WTC11 (cell line): ENCODE results near the gene PCIF1. TPM values are rescaled to one million over a fixed set of nuclear protein-coding genes. Genes with fewer than 3 reads are reported as not detected.

Experiments used
- ATAC-seq: fragments of 200-7000 bp; cut with Tn5 transposase; 2 replicates; pipeline ENCODE4 v1.10.0; 2021; ENCODE audit warnings: mild to moderate bottlenecking, moderate library complexity
- CTCF ChIA-PET: fragments of 300-600 bp; sonication (Branson Sonifier 250); formaldehyde crosslinking; loops from one replicate; lab custom pipeline; 2021; ENCODE audit warnings: antibody characterized with exemption; lab: Charles Lee
- POLR2A ChIA-PET: fragments of 350-600 bp; sonication (Branson Sonifier 250); formaldehyde crosslinking; loops from one replicate; lab custom pipeline; 2021; ENCODE audit warnings: antibody characterized with exemption; lab: Charles Lee
- DNase-seq: peaks from one replicate; pipeline ENCODE4 v3.0.0; 2021; ENCODE audit warnings: low spot score
- H3K27ac Mint-ChIP-seq: 2 replicates; pipeline ENCODE4 v1.8.0; 2021; ENCODE audit warnings: mixed read lengths
- H3K27me3 Mint-ChIP-seq: 2 replicates; pipeline ENCODE4 v1.8.0; 2021; ENCODE audit warnings: low read depth, mild to moderate bottlenecking, moderate library complexity, mixed read lengths
- H3K36me3 Mint-ChIP-seq: 2 replicates; pipeline ENCODE4 v1.8.0; 2021; ENCODE audit warnings: mixed read lengths
- H3K4me1 Mint-ChIP-seq: 2 replicates; pipeline ENCODE4 v1.8.0; 2022; ENCODE audit warnings: mixed read lengths
- H3K4me3 Mint-ChIP-seq: 2 replicates; pipeline ENCODE4 v1.8.0; 2021; ENCODE audit warnings: mild to moderate bottlenecking, moderate library complexity, mixed read lengths
- H3K9me3 Mint-ChIP-seq: 2 replicates; pipeline ENCODE4 v1.8.0; 2021; ENCODE audit warnings: mixed read lengths
- GTF2I ChIP-seq: fragments of 250-450 bp; sonication (Bioruptor Pico); conservative IDR thresholded peaks from 2 replicates; pipeline ENCODE4 v1.4.0; 2021; ENCODE audit warnings: mild to moderate bottlenecking
- SP1 ChIP-seq: sonication (generic); formaldehyde crosslinking; conservative IDR thresholded peaks from 2 replicates; pipeline ENCODE4 v1.8.1; 2022; ENCODE audit warnings: missing genetic modification reagents
- ZNF232 ChIP-seq: sonication (generic); formaldehyde crosslinking; IDR thresholded peaks from 2 replicates; pipeline ENCODE4 v1.8.0; 2022; ENCODE audit warnings: mild to moderate bottlenecking, missing genetic modification reagents
- ZNF396 ChIP-seq: fragments of 250-450 bp; sonication (Bioruptor Pico); IDR thresholded peaks from 2 replicates; pipeline ENCODE4 v1.8.0; 2021; ENCODE audit warnings: mild to moderate bottlenecking, moderate library complexity, borderline replicate concordance
- total RNA-seq: library from RNA; stranded (reverse); gene quantifications from 3 replicates; pipeline ENCODE4 v1.2.3, GENCODE V29; 2021
- TF ChIP-seq, protein P1 (sequence below): fragments of 250-450 bp; sonication (Bioruptor Pico); IDR thresholded peaks from 2 replicates; pipeline ENCODE4 v1.9.0; 2021; ENCODE audit warnings: mild to moderate bottlenecking, borderline replicate concordance
- TF ChIP-seq, protein P2 (sequence below): fragments of 250-450 bp; sonication (Bioruptor Pico); conservative IDR thresholded peaks from 2 replicates; pipeline ENCODE4 v1.9.0; 2021; ENCODE audit warnings: mild to moderate bottlenecking
- TF ChIP-seq, protein P3 (sequence below): sonication (generic); formaldehyde crosslinking; IDR thresholded peaks from 2 replicates; pipeline ENCODE4 v1.8.1; 2022; ENCODE audit warnings: mild to moderate bottlenecking, missing genetic modification reagents, moderate library complexity, borderline replicate concordance
- TF ChIP-seq, protein P4 (sequence below): sonication (generic); formaldehyde crosslinking; conservative IDR thresholded peaks from 2 replicates; pipeline ENCODE4 v1.8.1; 2023; ENCODE audit warnings: mild to moderate bottlenecking, low read depth, missing genetic modification reagents, moderate library complexity
- TF ChIP-seq, protein P5 (sequence below): sonication (generic); formaldehyde crosslinking; IDR thresholded peaks from 2 replicates; pipeline ENCODE4 v1.8.0; 2022; ENCODE audit warnings: mild to moderate bottlenecking, missing genetic modification reagents

The PCIF1 gene
- total RNA-seq, 1 experiment from 2014 or later = 42.2 TPM

DNA sequence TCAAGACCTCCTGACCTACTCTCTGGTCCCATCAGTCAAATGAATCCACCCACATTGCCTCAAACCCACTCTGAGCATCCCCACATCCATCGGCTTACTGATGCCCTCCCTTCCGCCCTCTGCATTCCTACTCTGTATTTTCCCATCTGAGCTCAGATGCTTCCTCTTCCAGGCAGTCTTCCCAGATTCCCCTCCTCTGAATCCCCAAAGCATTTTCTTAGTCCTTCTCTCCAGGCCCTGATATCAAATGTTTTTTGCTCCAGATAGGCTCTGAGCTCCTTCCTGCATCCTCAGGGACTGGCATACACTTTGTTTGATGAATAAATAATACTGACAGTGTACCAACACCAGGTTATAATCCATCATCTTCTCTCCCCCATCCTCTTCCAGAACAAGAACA lies 26.4 kb upstream of the PCIF1 start:
- no peaks in the 10 kb centered on the region for H3K27me3 Mint-ChIP-seq
- TF ChIP-seq, protein P1, sequence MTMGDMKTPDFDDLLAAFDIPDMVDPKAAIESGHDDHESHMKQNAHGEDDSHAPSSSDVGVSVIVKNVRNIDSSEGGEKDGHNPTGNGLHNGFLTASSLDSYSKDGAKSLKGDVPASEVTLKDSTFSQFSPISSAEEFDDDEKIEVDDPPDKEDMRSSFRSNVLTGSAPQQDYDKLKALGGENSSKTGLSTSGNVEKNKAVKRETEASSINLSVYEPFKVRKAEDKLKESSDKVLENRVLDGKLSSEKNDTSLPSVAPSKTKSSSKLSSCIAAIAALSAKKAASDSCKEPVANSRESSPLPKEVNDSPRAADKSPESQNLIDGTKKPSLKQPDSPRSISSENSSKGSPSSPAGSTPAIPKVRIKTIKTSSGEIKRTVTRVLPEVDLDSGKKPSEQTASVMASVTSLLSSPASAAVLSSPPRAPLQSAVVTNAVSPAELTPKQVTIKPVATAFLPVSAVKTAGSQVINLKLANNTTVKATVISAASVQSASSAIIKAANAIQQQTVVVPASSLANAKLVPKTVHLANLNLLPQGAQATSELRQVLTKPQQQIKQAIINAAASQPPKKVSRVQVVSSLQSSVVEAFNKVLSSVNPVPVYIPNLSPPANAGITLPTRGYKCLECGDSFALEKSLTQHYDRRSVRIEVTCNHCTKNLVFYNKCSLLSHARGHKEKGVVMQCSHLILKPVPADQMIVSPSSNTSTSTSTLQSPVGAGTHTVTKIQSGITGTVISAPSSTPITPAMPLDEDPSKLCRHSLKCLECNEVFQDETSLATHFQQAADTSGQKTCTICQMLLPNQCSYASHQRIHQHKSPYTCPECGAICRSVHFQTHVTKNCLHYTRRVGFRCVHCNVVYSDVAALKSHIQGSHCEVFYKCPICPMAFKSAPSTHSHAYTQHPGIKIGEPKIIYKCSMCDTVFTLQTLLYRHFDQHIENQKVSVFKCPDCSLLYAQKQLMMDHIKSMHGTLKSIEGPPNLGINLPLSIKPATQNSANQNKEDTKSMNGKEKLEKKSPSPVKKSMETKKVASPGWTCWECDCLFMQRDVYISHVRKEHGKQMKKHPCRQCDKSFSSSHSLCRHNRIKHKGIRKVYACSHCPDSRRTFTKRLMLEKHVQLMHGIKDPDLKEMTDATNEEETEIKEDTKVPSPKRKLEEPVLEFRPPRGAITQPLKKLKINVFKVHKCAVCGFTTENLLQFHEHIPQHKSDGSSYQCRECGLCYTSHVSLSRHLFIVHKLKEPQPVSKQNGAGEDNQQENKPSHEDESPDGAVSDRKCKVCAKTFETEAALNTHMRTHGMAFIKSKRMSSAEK (CRISPR knock-in tag) = no peak
- CTCF ChIA-PET = no interaction called here

DNA sequence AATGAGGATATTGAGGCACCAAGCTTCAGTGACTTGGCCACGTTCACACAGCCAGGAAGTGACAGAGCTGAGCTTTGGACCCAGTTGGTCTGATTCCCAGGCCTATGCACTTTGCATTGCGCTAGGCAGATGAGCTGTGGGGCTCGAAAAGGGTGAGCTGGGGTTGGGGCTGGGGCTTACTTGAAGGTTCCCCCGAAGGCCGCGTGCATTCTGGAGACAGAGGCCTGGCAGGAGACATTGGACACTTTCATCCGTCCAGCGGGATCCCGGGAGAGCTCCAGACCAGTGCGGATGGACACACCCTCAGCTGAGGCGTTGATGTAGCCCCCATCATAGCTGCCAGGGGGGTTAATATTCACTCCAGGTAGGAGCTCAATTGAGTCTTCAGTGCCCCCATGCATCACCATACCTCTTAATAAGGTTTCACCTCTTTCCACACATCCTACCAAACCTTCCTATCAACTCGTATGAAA lies 25.1 kb upstream of the PCIF1 start:
- H3K4me1 Mint-ChIP-seq = peaks cover 14% of the 10 kb centered on the region
- peaks cover 43% of the 10 kb centered on the region for H3K36me3 Mint-ChIP-seq
- H3K27ac Mint-ChIP-seq = no peak overlapping the region
- no peak for DNase-seq
- no peak for ATAC-seq
- ChIA-PET POLR2A (interaction anchor here (0.8 to 3.1 kb wide), 4 partner anchors 24 to 590 kb away, joined by 3 to 43 read pairs (median 4); partner anchors contain the start of genes PCIF1 and ZSWIM1), CTCF (interaction anchor here (0.7 to 1.7 kb wide), 2 partner anchors 111 to 1034 kb away, joined by 3 to 4 read pairs; no protein-coding TSS in a partner anchor)
- no peak overlapping the region for H3K4me3 Mint-ChIP-seq
- no peaks in the 10 kb centered on the region for H3K27me3 Mint-ChIP-seq
- TF ChIP-seq ZNF396 (no peak), SP1 (CRISPR knock-in tag) (no peak), ZNF232 (CRISPR knock-in tag) (no peak), GTF2I (CRISPR knock-in tag) (no peak)
- TF ChIP-seq, protein P2, sequence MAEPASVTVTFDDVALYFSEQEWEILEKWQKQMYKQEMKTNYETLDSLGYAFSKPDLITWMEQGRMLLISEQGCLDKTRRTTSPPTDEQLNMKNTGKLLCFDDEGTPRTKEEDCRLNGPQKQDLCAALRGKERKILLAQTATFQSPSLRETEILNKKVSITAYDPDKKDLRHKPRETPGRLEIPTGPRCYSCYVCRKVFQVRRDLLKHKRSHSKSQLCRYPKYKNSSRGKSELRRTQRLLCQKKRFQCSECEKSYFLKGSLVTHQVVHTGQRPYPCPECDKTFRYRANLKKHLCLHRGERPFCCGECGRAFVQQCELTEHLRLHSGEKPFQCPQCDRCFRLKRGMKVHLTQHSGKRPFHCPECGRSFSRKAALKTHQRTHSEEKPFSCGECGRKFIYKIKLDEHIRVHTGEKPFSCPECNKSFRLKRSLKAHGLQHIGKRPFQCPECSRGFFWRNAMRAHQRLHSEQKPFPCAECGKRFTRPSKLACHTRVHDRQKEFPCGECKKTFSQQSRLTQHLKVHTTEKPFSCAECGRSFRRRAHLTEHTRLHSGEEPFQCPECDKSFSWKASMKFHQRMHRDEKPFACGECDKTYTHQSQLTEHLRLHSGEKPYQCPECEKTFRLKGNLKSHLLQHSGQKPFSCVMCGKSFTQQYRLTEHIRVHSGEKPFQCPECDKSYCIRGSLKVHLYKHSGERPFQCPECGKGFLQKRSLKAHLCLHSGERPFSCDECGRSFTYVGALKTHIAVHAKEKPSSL (CRISPR knock-in tag) = no peak
- TF ChIP-seq, protein P3, sequence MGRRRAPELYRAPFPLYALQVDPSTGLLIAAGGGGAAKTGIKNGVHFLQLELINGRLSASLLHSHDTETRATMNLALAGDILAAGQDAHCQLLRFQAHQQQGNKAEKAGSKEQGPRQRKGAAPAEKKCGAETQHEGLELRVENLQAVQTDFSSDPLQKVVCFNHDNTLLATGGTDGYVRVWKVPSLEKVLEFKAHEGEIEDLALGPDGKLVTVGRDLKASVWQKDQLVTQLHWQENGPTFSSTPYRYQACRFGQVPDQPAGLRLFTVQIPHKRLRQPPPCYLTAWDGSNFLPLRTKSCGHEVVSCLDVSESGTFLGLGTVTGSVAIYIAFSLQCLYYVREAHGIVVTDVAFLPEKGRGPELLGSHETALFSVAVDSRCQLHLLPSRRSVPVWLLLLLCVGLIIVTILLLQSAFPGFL (CRISPR knock-in tag) = no peak
- TF ChIP-seq, protein P4, sequence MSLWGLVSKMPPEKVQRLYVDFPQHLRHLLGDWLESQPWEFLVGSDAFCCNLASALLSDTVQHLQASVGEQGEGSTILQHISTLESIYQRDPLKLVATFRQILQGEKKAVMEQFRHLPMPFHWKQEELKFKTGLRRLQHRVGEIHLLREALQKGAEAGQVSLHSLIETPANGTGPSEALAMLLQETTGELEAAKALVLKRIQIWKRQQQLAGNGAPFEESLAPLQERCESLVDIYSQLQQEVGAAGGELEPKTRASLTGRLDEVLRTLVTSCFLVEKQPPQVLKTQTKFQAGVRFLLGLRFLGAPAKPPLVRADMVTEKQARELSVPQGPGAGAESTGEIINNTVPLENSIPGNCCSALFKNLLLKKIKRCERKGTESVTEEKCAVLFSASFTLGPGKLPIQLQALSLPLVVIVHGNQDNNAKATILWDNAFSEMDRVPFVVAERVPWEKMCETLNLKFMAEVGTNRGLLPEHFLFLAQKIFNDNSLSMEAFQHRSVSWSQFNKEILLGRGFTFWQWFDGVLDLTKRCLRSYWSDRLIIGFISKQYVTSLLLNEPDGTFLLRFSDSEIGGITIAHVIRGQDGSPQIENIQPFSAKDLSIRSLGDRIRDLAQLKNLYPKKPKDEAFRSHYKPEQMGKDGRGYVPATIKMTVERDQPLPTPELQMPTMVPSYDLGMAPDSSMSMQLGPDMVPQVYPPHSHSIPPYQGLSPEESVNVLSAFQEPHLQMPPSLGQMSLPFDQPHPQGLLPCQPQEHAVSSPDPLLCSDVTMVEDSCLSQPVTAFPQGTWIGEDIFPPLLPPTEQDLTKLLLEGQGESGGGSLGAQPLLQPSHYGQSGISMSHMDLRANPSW (CRISPR knock-in tag) = no peak
- TF ChIP-seq, protein P5, sequence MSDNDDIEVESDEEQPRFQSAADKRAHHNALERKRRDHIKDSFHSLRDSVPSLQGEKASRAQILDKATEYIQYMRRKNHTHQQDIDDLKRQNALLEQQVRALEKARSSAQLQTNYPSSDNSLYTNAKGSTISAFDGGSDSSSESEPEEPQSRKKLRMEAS (CRISPR knock-in tag) = no peak
- H3K9me3 Mint-ChIP-seq = no peaks in the 10 kb centered on the region

More for the DNA sequence above, 26.4 kb upstream of the PCIF1 start:
- H3K9me3 Mint-ChIP-seq = no peaks in the 10 kb centered on the region
- ATAC-seq (no peak), DNase-seq (no peak)
- no peak overlapping the region for H3K27ac Mint-ChIP-seq
- H3K4me1 Mint-ChIP-seq = peaks cover 14% of the 10 kb centered on the region
- no peak overlapping the region for H3K4me3 Mint-ChIP-seq
- POLR2A ChIA-PET = no interaction called here
- H3K36me3 Mint-ChIP-seq = peaks cover 56% of the 10 kb centered on the region
